Measurements from ENCODE around the gene MAGEA3.
"Not testable (repeated sequence)": the region's sequence is repeated elsewhere in the genome, so short reads cannot be mapped to it uniquely, and the experiment has no call there.

MAGEA3 gene, protein sequence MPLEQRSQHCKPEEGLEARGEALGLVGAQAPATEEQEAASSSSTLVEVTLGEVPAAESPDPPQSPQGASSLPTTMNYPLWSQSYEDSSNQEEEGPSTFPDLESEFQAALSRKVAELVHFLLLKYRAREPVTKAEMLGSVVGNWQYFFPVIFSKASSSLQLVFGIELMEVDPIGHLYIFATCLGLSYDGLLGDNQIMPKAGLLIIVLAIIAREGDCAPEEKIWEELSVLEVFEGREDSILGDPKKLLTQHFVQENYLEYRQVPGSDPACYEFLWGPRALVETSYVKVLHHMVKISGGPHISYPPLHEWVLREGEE

DNA sequence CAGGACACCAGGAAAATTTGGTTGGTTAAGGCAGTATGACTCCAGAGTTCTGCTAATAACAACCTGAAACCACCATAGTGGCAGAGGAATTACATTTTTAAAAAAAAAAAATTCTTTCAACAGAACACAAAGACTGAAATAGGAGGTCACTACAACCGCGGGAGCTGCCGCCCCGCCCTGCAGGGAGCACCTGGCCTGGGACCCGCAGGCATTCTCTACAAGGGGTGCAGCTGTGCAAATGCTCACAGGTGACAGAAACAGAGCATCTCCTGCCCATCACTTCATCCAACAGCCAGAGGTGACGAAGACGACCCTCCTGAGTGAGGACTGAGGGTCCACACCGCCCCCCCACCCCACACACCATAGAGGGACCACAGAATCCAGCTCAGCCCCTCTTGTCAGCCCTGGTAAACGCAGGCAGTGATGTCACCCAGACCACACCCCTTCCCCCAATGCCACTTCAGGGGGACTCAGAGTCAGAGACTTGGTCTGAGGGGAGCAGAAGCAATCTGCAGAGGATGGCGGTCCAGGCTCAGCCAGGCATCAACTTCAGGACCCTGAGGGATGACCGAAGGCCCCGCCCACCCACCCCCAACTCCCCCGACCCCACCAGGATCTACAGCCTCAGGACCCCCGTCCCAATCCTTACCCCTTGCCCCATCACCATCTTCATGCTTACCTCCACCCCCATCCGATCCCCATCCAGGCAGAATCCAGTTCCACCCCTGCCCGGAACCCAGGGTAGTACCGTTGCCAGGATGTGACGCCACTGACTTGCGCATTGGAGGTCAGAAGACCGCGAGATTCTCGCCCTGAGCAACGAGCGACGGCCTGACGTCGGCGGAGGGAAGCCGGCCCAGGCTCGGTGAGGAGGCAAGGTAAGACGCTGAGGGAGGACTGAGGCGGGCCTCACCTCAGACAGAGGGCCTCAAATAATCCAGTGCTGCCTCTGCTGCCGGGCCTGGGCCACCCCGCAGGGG, at the start of gene MAGEA3:
Gene MAGEA3, plus strand, starts transcription at position 843 of the 980 bp plus-strand sequence. CDS start 2,039 bp downstream, outside the sequence.
- not testable (repeated sequence) for H3K4me3 ChIP-seq (replicated peaks; ENCODE audit: low read depth, low read length); DNase-seq (ENCODE audit: low read depth)

DNA sequence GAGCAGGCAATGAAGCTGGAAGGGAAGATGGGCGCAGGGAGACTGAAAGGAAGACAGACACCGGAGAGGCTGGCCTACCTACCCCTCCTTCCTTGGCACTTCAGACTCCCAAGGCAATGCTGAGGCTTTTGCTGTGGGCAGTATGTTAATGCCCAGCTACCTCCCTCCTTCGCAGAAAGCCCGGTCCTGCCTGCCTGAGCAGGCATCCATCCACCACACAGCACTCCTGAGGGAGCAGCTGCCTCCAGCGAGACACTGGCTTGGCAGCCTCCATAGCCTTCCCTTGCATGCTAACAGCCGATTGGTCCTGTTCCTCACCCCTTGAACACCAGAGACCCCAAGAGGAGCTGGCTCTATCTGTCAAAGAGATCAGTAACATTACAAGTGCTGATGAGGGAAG, 46.5 kb upstream of the MAGEA3 start:
- no peak for DNase-seq (ENCODE audit: low read depth)
- TF ChIP-seq, protein P1, sequence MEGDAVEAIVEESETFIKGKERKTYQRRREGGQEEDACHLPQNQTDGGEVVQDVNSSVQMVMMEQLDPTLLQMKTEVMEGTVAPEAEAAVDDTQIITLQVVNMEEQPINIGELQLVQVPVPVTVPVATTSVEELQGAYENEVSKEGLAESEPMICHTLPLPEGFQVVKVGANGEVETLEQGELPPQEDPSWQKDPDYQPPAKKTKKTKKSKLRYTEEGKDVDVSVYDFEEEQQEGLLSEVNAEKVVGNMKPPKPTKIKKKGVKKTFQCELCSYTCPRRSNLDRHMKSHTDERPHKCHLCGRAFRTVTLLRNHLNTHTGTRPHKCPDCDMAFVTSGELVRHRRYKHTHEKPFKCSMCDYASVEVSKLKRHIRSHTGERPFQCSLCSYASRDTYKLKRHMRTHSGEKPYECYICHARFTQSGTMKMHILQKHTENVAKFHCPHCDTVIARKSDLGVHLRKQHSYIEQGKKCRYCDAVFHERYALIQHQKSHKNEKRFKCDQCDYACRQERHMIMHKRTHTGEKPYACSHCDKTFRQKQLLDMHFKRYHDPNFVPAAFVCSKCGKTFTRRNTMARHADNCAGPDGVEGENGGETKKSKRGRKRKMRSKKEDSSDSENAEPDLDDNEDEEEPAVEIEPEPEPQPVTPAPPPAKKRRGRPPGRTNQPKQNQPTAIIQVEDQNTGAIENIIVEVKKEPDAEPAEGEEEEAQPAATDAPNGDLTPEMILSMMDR (IDR thresholded peaks at IDR 0.05; ENCODE audit: low read length, missing control alignments): no peak
- H3K4me3 ChIP-seq (replicated peaks; ENCODE audit: low read depth, low read length): no peak overlapping the region

DNA sequence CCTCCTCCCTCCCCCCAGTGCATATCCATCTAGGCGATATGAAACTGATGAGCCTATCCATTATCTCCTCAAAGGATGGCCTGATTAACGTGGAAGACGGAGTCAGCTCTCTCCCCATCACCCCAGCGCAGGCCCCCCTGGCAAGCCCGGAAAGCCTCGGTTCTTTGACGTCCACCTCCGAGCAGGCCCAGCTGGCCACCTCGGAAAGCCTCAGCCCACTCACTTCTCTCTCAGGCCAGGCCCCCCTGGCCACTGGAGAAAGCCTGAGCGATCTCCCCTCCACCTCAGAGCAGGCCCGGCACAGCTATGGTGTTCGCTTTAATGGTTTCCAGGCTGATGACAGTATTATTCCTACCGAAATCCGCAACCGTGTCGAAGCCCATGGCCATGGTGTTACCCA, 46.1 kb upstream of the MAGEA3 start:
- TF ChIP-seq, protein P1 (IDR thresholded peaks at IDR 0.05; ENCODE audit: low read length, missing control alignments): no peak
- DNase-seq (ENCODE audit: low read depth): no peak
- no peak overlapping the region for H3K4me3 ChIP-seq (replicated peaks; ENCODE audit: low read depth, low read length)

DNA sequence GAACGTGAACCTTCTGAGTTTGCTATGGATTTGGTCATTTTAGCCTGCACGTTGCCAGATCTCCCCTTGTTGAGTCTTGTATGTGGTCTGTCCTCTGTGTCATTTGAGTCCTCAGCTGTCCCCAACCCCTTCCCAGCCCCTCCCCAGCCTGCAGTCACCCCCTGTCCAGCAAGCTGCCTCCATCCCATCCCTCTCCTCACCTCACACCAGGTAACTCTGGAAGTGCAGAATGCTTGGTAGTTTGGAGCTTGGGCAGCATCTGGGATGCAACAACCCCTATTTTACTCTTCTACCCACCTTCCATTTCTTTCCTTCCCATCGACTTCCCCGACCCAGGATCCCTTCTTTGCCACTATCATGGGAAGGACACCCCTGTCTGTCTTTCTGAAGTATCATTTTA, 42.5 kb upstream of the MAGEA3 start:
- no peak for DNase-seq (ENCODE audit: low read depth)
- TF ChIP-seq, protein P1 (IDR thresholded peaks at IDR 0.05; ENCODE audit: low read length, missing control alignments): no peak
- no peak overlapping the region for H3K4me3 ChIP-seq (replicated peaks; ENCODE audit: low read depth, low read length)

DNA sequence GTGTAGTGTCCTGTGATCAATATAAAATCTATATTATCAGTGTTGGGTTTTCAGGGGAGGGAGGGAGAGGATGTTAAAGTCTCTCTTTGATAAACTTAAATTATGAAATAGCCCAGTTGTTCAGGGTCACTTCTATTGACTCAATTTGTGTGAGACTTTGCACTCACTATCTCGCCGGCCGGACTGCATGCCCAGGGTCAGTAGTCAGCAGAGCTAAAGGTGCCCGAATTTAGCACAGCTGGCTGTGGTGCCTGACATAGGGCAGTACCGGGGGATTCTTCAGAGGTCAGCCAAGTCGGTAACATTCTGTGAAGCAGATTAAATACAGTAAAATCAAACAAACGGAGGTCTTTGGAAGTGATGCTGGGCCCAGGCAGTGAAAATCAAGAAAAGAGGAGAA, 41.7 kb upstream of the MAGEA3 start:
- no peak overlapping the region for H3K4me3 ChIP-seq (replicated peaks; ENCODE audit: low read depth, low read length)
- TF ChIP-seq, protein P1 (IDR thresholded peaks at IDR 0.05; ENCODE audit: low read length, missing control alignments): no peak
- DNase-seq (ENCODE audit: low read depth): no peak

DNA sequence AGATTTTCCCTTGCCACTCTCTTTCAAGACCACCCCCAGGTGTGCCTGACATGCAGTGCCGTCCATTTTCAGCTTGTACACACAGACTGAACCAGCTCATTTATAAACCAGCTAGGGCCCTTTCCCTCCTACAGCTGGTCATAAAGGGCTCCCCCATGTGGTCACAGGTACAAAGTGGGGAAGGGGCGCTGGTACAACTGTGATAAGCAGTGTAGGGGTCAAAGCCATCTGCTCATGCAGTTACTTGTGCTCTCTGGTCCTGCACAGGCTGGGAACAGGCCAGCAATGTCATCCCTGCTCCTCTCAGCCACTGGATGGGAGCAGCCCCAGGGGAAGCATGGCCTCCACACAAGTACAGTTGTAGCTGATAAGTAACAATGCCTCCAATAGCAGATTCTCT, 40.3 kb upstream of the MAGEA3 start:
- DNase-seq (ENCODE audit: low read depth): no peak
- TF ChIP-seq, protein P1 (IDR thresholded peaks at IDR 0.05; ENCODE audit: low read length, missing control alignments): no peak
- no peak overlapping the region for H3K4me3 ChIP-seq (replicated peaks; ENCODE audit: low read depth, low read length)

DNA sequence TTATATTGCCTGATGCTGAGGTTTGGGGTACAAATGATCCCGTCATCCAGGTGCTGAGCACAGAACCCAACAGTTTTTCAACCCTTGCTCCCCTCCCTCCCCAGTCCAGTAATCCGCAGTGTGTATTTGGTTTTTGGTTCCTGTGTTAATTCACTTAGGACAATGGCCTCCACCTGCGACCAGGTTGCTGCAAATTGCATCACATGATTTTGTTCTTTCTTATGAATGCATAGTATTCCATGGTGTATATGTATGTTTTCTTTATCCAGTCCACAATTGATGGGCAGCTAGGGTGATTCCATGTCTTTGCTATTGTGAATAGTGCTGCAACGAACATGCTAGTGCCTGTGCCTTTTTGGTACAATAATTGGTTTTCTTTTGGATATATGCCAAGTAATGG, 35.5 kb upstream of the MAGEA3 start:
- TF ChIP-seq, protein P1 (IDR thresholded peaks at IDR 0.05; ENCODE audit: low read length, missing control alignments): no peak
- no peak for DNase-seq (ENCODE audit: low read depth)
- no peak overlapping the region for H3K4me3 ChIP-seq (replicated peaks; ENCODE audit: low read depth, low read length)
